ENCODE data around the gene VAC14.

DNA sequence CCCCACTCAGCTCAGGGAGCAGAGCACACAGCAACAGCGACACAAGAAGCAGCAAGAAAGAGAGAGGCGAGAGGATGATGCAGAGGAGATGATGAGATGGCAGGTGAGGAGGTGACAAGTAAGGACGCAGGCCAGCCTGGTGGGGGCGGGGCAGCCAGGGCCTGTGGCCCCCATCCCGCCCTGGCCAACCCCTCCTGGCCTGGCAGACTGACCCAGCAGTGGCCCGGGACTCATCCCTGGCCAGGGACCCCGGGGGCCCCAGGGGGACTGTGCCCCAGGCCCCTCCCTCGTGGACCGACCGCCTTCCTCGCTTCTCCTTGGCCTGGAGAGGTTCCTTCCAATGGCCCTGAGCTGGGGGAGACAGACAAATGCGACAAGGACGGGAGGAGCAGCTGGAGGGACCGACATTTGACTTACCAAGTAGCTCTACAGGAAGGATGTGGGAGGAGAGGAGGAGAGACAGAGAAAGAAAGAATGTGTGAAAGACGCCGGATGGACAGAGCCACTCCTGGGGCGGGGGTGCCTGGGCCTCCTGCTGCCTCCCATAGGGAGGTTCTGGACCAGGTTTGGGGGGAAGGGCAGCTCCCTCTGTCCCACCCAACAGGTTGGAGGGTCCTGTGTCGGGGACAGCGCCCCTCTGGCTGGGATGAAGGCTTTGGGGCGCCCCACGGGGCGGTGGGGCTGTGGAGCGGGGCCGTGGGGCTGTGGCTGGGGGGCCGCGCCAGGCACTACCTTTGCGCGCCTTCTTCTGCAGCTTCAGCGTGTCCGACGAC lies 121.9 kb downstream of the VAC14 start:
- TF ChIP-seq, protein P1, sequence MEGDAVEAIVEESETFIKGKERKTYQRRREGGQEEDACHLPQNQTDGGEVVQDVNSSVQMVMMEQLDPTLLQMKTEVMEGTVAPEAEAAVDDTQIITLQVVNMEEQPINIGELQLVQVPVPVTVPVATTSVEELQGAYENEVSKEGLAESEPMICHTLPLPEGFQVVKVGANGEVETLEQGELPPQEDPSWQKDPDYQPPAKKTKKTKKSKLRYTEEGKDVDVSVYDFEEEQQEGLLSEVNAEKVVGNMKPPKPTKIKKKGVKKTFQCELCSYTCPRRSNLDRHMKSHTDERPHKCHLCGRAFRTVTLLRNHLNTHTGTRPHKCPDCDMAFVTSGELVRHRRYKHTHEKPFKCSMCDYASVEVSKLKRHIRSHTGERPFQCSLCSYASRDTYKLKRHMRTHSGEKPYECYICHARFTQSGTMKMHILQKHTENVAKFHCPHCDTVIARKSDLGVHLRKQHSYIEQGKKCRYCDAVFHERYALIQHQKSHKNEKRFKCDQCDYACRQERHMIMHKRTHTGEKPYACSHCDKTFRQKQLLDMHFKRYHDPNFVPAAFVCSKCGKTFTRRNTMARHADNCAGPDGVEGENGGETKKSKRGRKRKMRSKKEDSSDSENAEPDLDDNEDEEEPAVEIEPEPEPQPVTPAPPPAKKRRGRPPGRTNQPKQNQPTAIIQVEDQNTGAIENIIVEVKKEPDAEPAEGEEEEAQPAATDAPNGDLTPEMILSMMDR (IDR thresholded peaks at IDR 0.05): no peak
- TF ChIP-seq POLR2A (IDR thresholded peaks at IDR 0.05): no peak
